Activated T-helper 1 cell treated with Interleukin-2 at 50 U/mL for 16 hours (primary cell): Measurements from ENCODE around the gene PRIMA1.

Experiments
- DNase-seq: peaks from one replicate; pipeline ENCODE4 v3.0.0-alpha.2; 2020; ENCODE audit warnings: low read depth

The PRIMA1 gene

DNA sequence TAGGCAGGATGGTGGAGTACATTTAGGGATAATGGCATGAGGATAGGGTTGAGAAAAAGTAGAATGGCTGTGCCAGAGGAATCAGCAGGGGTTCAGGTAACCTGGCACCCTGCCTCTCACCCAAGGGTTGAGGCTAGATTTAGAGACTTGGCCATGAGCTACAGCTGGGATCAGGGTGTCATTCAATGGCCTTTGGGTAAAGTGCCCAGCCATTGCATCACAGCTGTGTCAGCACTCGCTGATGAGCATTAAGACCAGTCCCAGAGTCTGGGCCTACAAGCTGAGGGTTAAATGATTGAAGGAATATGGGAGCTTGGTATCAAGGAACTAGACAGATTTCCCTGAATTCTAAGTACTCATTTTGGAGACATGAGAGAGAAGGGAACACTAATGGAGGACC lies 113.9 kb downstream of the PRIMA1 start:
- DNase-seq, result no peak

DNA sequence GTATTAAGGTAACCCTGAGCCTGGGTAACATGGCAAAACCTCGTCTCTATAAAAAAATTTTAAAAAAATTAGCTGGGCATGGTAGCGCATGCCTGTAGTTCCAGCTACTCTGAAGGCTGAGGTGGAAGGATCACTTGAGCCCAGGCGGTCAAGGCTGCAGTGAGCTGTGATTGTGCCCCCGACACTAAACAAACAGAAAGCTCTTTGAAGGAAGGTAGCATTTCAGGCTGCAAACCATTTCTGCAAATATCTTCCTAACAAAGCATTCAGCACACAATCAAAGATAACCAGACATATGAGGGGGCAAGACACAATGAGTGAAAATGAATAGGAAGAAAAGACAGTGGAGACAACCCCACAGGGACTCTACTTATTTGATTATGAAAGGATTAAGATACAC lies 118.7 kb downstream of the PRIMA1 start:
- DNase-seq, result no peak
